ENCODE data around the gene ANKRD10. TPM values are rescaled to one million over a fixed set of nuclear protein-coding genes. Genes with fewer than 3 reads are reported as not detected.
"Not testable (repeated sequence)": the region's sequence is repeated elsewhere in the genome, so short reads cannot be mapped to it uniquely, and the experiment has no call there.

Gene ANKRD10
- total RNA-seq: 138 TPM

- peak; percentile 98 for DNase-seq (ENCODE audit: low spot score)
Observed at GRCh38 chr13:110915057-110915873, at the start of gene ANKRD10. Gene ANKRD10, minus strand, starts transcription at chr13:110915069. Its CDS starts 135 bp downstream, at chr13:110914934.

DNA sequence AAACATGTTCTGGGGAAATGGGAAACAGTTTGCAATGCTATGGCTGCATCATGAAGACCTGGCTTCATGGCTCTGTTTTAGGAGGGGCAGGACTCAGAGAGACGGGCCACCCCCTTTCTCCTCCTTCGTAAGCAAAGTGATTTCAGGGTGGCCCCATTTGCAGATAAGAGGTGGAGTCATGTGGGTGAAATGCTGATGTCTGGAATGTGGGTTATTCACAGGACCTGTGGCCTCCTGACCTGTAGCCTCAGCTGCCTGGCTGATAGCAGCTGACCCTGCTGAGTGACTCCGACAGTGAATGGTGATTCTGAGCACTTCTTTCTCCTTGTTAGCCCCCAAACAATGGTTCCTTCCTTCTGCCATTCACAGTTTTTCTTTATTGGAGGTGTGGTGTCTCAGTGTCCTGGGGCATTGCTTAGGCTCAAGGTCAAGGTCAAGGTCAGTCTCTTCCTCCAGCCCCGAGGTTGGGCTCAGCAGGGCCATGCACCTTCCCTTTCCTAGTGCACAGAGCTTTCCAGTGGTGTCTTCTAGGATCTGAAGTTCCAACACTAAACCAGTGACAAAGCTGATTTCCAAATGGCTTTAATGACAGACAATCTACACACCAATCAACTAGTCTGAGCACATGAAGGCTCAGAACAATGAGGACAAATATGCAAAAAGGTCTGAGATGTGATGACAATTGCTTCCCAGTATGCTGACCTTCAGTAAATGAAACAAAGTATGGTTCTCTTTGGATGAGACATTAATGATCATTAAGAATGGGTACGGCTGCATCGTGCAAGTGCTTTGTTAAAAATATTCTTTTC, 49.6 kb upstream of the ANKRD10 start:
- DNase-seq (ENCODE audit: low spot score): no peak

DNA sequence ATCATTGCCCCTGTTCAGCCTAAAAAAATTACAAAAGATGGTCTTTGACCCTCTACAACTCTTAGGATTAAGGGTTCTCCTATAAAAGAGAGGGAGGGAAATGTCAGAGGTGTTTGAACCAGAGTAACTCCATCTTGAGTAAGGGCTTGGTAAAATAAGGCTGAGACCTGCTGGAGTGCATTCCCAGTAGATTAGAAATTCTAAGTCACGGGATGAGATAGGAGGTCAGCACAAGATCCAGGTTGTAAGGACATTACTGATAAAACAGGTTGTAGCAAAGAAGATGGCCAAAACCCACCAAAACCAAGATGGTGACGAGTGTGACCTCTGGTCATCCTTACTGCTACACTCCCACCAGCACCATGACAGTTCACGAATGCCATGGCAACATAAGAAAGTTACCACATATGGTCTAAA, 48.7 kb upstream of the ANKRD10 start:
- DNase-seq (ENCODE audit: low spot score): no peak

GRCh38 chr13:110961959-110962358, 47.1 kb upstream of the ANKRD10 start:
- no peak for DNase-seq (ENCODE audit: low spot score)

GRCh38 chr13:110960204-110960603, 45.3 kb upstream of the ANKRD10 start:
- DNase-seq (ENCODE audit: low spot score): no peak

DNA sequence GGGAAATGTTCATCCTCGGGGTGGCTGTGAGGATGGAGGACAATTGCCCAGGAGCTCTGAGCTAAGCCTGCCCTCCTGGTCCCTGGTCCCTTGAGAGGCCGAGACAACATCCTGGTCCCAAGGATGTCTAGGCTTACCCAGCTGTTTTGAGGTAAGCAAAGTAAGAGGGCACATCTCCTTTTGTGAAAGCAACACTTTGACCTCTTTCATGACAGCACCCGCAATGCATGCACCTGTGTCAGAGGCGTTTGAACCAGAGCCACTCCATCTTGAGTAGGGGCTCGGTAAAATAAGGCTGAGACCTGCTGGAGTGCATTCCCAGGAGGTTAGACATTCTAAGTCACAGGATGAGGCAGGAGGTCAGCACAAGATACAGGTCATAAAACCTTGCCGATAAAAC, 43.1 kb upstream of the ANKRD10 start:
- no peak for DNase-seq (ENCODE audit: low spot score)

GRCh38 chr13:110957181-110957884, 42.5 kb upstream of the ANKRD10 start:
- no peak for DNase-seq (ENCODE audit: low spot score)

DNA sequence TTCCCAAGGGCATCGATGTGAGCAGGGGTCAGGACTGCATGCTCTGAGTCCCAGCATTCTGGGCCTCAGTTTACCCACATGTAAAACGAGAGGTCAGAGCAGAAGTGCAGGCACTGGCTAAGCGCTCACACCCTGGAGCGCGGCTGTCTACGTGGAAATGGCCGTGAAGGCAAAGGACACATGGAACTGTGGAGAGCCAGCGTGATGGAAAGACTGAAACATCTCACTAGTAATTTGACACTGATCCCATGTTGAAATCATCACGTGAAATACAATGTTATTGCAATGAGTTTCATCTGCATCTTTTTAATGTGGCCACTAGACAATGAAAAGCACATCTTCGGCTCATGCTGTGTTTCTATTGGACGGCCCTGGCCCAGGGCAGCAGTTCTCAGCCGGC, 41.3 kb upstream of the ANKRD10 start:
- not testable (repeated sequence) for DNase-seq (ENCODE audit: low spot score)

GRCh38 chr13:110955608-110956007, 40.7 kb upstream of the ANKRD10 start:
- DNase-seq (ENCODE audit: low spot score): not testable (repeated sequence)

- DNase-seq (ENCODE audit: low spot score): peak; percentile 72
Observed at GRCh38 chr13:110955072-110955503, 40.2 kb upstream of the ANKRD10 start.

DNA sequence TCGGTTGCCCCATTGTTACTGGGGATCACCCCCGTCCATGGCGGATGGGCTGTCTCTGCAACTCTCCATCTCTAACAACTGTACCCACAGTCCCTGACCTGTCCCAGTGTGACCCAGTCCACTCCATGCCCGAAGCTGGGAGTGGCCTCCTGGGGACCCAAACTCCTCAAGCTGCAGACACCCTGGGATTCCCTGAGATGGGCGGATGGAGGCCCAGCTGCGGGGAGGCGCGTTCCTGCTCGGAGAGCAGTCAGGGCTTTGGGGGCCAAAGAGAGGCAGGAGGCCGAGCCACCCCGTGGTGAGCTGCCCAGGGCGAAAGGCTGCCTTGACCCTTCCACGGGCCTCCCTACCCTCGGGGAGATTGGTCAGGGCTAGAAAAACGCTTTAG, 39.7 kb upstream of the ANKRD10 start:
- DNase-seq (ENCODE audit: low spot score): not testable (repeated sequence)

DNA sequence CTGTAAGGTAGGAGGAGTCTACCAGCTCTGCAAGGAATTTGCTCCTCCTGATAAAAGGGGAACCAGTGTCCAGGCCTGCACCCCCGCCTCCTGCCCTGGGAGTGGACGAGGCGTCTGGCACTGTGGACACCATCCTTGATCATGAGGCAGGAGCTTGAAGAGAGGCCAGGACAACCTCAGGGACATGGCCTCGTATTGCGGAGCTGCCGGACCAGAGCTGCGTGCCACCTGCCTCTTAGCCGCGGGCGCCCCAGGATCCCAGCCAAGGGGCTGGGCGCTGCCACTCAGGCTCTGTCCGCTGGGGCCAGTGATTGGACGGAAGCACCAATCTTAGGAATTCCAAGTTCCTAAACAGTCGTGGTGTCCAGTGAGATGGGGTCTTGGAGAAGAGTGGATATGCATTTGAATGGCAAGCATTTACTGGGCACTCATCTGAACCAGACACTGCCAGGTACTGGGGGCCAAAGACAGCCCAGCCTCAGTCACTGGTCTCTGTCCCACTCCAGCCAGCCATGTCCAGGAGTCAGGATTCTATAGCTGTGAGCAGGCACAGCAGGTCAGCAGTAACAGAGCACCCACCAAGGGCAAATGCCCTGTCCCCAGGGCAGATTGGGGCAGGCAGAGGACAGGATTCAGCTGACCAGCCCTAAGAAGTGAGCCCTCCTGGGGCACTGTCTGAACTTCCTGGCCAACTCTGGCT, 39.1 kb upstream of the ANKRD10 start:
- no peak for DNase-seq (ENCODE audit: low spot score)

DNA sequence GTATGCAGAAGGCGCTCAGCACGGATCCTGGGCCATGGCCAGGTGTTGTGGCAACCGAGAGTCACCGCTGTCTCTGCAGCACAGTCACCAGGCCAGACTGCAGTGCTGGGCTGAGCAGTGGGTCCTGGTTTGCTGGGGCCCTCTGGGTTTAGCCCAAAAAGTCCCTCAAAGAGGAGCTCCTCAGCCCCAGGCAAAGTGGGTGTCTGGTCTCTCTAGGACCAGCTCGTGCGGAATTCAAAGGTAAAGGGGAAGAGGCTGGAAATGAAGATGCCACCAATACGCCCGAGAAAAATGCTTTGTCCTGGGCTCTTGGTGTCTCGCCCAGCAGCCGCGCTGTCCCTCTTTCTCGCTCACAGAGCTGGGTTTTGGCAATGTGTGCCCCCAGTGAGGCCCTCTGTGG, 38.5 kb upstream of the ANKRD10 start:
- no peak for DNase-seq (ENCODE audit: low spot score)

DNA sequence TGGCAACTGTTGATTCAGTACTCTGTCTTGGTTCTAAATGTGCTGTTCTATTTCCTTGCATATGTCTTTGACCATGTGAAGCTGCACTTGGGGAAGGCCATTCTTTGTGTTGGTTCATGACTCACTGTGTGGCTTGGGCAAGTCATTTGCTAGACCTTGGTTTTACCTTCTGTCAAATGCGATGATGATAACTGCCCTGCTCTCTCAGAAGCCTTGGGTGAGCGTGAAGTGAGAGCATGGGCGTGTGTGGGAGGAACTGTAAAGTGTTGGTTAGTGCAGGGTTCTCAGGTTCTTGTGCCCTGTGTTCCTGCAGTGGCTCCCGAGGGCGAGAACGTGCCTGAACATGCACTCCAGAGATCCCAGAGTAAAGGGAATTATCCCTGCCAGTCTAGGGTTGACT, 37.3 kb upstream of the ANKRD10 start:
- DNase-seq (ENCODE audit: low spot score): not testable (repeated sequence)

DNA sequence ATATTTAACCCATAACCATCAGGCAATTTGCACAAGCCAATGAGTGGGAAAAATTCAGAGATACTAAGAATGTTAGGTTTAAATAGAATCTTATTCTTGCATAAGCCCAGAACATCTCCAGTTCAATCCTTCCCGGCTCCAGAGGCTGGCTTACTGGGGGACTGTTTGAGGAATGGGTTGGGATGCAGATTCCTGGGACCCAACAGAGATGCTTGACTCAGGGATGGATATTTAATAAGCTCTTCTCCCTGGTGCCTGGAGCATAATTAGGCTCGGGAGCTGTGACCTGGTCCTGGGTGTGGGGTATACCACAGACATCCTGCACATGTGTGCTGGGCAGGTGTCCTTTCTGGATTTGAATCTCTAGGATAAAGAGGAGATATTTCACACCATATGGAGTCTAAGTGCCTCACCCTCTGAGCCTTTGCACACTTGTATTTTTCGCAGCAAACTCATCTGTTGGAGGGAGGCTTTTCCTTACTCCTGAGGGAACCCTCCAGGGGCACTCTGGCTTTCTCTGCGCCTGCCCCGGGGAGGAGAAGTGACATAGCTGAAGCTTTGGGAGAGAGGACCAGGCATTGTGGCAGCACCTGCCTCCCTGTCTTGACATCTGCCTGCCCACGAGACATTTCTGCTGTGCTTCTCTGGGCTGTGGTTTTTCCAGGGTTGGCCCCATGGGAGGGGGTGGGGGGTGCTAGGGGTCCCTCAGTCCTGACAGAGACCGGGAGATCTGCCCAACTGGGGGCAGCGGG, 36.1 kb upstream of the ANKRD10 start:
- no peak for DNase-seq (ENCODE audit: low spot score)

DNA sequence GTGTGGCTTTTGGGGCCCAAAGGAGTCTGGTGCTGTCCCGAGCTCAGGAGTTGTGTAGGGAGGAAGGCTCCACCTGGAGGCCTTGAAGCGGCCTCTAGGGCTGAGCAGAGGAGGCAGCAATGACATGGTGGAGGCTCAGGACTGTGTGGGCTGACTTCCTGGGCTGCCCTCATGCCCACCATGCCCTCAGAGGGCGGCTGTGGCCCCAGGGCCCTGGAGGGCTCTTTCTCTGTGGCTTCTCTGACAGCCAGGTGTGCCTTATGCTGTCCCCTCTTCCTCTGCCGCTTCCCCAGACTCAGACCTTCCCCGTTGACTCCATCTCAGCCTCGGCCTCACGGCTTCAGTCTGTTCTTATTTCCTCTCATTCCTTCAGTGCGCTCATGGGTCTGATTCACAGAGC, 35.5 kb upstream of the ANKRD10 start:
- no peak for DNase-seq (ENCODE audit: low spot score)

DNA sequence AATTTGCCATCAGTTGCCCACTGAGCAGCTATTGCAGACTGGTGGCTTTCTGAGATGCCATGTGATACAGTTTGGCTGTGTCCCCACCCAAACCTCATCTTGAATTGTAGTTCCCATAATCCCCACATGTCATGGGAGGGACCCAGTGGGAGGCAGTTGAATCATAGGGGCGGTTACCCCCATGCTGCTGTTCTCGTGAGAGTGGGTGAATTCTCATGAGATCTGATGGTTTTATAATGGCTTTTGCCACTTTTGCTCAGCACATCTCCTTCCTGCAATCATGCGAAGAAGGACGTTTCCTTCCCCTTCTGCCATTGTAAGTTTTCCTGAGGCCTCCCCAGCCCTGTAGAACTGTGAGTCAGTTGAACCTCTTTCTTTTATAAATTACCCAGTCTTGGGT, 34.8 kb upstream of the ANKRD10 start:
- no peak for DNase-seq (ENCODE audit: low spot score)

DNA sequence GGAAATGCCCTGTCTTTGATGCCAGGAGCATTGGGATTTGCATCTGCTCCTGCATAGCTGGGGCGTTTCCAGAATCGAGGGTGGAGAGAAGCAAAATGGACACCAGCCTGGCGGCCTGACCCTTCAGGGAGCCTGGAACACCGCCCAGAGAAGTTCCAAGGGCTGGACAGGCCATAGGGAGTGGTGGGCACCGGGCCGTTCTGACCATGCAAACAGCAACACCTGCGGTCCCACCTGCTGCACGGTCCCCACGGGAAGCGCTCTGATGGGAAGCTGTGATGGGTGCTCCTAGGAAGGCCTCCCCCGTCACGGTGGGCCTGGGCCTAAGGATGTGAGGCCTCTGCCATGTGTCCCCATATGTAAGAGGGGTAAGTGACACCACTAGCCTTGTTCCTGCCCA, 34.2 kb upstream of the ANKRD10 start:
- DNase-seq (ENCODE audit: low spot score): no peak

GRCh38 chr13:110947338-110947737, 32.5 kb upstream of the ANKRD10 start:
- DNase-seq (ENCODE audit: low spot score): not testable (repeated sequence)

DNA sequence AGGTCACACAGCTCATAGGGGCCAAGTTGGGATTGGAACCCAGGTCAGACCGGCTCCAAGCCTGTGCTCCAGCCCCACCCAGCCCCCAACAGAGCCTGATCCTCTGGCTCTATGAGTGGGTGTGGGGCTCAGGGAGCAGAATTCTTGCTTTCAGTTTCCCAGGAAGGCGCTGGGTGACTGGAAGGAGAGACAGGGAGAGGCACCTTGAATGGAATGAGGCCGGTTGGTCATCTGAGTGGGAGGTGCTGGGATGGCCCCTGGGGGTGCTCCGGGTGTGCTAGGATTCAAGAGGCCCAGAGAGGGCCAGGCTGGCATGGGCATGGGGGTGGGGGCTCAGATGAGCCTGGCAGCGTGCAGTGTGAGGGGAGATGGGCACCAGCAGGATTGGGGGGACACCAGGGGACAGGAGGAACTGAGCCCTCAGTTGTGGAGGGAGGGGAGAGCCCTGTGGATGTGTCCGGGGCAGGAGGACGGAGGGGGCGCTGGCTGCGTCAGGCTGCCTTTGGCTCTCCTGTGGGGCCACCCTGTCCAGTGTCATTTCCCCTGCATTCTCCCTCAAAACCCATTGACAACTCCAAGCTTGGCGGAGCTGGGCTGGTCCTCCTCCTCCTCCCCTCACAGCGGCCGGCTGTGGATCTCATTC, 31.2 kb upstream of the ANKRD10 start:
- no peak for DNase-seq (ENCODE audit: low spot score)
